Uterus (tissue), 4 donors: ENCODE data around the gene RIC8B. TPM values are rescaled to one million over a fixed set of nuclear protein-coding genes. Genes with fewer than 3 reads are reported as not detected.
A peak's percentile ranks its signal among the peaks of the same experiment; 100 is the strongest.

Experiments used
- DNase-seq, 2 donors: peaks; one replicate each; pipeline ENCODE4 v3.0.0-alpha.2; 2019 to 2020
- H3K27ac ChIP-seq, 2 donors: fragments of 200-600 bp; sonication (generic); 1 replicate in 1 of 2; 2 replicates in 1 of 2; pipeline ENCODE4 v1.5.1; 2016 to 2018
- H3K27me3 ChIP-seq, 2 donors: fragments of 200-600 bp; sonication (generic); one replicate each; pipeline ENCODE4 v1.5.1; 2018 to 2019; ENCODE audit warnings: control low read depth in 1 of 2
- H3K36me3 ChIP-seq, 2 donors: fragments of 200-600 bp; sonication (generic); one replicate each; pipeline ENCODE4 v1.5.1; 2019; ENCODE audit warnings: control low read depth in 1 of 2
- H3K4me1 ChIP-seq, 2 donors: fragments of 200-600 bp; sonication (generic); one replicate each; pipeline ENCODE4 v1.5.1; 2018 to 2019; ENCODE audit warnings: control low read depth in 1 of 2
- H3K4me3 ChIP-seq, 2 donors: fragments of 200-600 bp; sonication (generic); 1 replicate in 1 of 2; 2 replicates in 1 of 2; pipeline ENCODE4 v1.5.1; 2018 to 2019; ENCODE audit warnings: mild to moderate bottlenecking in 1 of 2
- H3K9me3 ChIP-seq, 2 donors: fragments of 200-600 bp; sonication (generic); one replicate each; pipeline ENCODE4 v1.5.1; 2019; ENCODE audit warnings: control low read depth in 1 of 2
- POLR2A ChIP-seq, 2 donors: fragments of 450-650 bp; IDR thresholded peaks; one replicate each; pipeline ENCODE4 v1.6.1; 2016; ENCODE audit warnings: antibody characterized with exemption in 2 of 2, mild to moderate bottlenecking in 1 of 2, moderate library complexity in 1 of 2
- intact Hi-C: fragments of 100-400 bp; cut with DNase I; formaldehyde crosslinking; loops from one replicate; pipeline ENCODE4 v1.15.1; 2023; ENCODE audit warnings: low total_unique reads
- total RNA-seq, 4 donors: library from RNA; depleted of rRNA in 3 of 4; stranded (reverse); fragments of >200 nt in 3 of 4; gene quantifications; one replicate each; pipeline versions ENCODE4 v1.1.0 to v1.2.4, GENCODE V29; 2014 to 2023
- TF ChIP-seq, protein P1 (sequence below), 4 experiments: fragments of 200-600 bp in 2 of 4; fragments of 450-650 bp in 2 of 4; sonication (generic) in 2 of 4; IDR thresholded peaks; one replicate each; pipeline ENCODE4 v1.5.1; 2016 to 2019; ENCODE audit warnings: antibody characterized with exemption in 4 of 4, mild to moderate bottlenecking in 2 of 4, moderate library complexity in 1 of 4
- donor health status: DM: yes; HTN: yes; CAD: no.

Gene RIC8B
- total RNA-seq, 4 donors from 2014 or later: 23.1 to 49.7 (median 34.0) TPM

DNA sequence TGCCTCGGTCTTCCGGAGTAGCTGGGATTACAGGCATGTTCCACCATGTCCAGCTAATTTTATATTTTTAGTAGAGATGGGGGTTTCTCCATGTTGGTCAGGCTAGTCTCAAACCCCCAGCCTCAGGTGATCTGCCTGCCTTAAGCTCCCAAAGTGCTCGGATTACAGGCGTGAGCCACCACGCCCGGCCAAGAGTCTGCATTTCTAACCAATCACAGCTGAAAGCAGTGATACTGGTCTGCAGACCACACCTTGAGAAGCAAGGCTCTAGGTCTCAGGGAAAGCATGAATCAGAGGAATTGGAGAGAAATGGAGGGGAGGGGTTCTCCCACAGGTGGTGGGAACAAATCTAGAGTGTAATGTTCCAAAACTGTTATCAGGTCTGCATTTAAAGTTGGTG, 126.1 kb downstream of the RIC8B start:
- intact Hi-C loops: no loop called here
- H3K4me1 ChIP-seq: no peaks in the 10 kb centered on the region
- no peak for DNase-seq
- H3K27ac ChIP-seq: no peak overlapping the region
- H3K36me3 ChIP-seq: no peaks in the 10 kb centered on the region
- TF ChIP-seq, protein P1, sequence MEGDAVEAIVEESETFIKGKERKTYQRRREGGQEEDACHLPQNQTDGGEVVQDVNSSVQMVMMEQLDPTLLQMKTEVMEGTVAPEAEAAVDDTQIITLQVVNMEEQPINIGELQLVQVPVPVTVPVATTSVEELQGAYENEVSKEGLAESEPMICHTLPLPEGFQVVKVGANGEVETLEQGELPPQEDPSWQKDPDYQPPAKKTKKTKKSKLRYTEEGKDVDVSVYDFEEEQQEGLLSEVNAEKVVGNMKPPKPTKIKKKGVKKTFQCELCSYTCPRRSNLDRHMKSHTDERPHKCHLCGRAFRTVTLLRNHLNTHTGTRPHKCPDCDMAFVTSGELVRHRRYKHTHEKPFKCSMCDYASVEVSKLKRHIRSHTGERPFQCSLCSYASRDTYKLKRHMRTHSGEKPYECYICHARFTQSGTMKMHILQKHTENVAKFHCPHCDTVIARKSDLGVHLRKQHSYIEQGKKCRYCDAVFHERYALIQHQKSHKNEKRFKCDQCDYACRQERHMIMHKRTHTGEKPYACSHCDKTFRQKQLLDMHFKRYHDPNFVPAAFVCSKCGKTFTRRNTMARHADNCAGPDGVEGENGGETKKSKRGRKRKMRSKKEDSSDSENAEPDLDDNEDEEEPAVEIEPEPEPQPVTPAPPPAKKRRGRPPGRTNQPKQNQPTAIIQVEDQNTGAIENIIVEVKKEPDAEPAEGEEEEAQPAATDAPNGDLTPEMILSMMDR (IDR thresholded peaks at IDR 0.05): no peak
- no peak for TF ChIP-seq POLR2A (IDR thresholded peaks at IDR 0.05)
- H3K9me3 ChIP-seq: no peaks in the 10 kb centered on the region
- no peaks in the 10 kb centered on the region for H3K27me3 ChIP-seq
- H3K4me3 ChIP-seq: no peak overlapping the region

DNA sequence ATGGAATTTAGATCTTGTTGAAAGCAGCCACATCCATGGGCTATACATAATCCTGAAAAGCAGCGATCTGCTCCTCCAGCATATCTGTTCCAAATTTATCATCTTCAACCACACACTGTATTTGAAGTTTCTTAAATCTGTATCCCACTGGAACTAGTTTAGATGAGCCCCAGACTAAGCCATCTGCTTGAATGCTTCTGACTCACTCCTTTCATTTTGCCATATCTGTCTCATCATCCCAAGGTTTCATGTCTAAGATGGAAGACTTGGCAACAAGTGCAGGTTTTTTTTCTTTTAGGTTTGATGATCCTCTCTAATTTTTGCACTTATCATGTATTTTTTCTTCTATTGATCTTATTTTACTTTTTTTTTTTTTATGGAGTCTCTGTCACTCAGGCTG, 126.8 kb downstream of the RIC8B start:
- H3K27me3 ChIP-seq: no peaks in the 10 kb centered on the region
- H3K36me3 ChIP-seq: no peaks in the 10 kb centered on the region
- intact Hi-C loops: no loop called here
- no peak overlapping the region for H3K4me3 ChIP-seq
- DNase-seq: no peak
- no peaks in the 10 kb centered on the region for H3K9me3 ChIP-seq
- no peaks in the 10 kb centered on the region for H3K4me1 ChIP-seq
- TF ChIP-seq POLR2A (IDR thresholded peaks at IDR 0.05): no peak
- TF ChIP-seq, protein P1 (IDR thresholded peaks at IDR 0.05): no peak
- H3K27ac ChIP-seq: no peak overlapping the region

DNA sequence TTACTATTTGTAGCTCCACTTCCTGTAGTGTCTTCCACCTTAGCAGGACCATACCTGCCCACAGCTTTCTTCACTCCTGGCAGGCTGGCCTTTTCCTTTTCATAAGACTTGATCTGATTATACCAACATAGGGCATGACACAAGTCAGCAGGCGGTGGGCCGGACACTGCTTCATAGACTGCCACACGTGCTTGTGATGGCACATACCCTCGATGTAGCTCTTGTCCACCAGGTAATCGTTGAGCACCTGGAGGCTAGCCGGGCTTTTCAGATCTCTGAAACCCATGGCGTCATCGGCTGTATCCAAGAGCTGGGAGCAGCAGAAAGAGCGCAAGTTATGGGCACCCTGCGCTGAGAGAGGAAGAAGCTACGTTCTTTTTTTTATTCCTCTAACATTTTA, 127.6 kb downstream of the RIC8B start:
- H3K27me3 ChIP-seq: no peaks in the 10 kb centered on the region
- DNase-seq: no peak
- intact Hi-C loops: no loop called here
- no peak overlapping the region for H3K27ac ChIP-seq
- no peaks in the 10 kb centered on the region for H3K36me3 ChIP-seq
- TF ChIP-seq, protein P1 (IDR thresholded peaks at IDR 0.05): no peak
- TF ChIP-seq POLR2A (IDR thresholded peaks at IDR 0.05): no peak
- H3K4me3 ChIP-seq: no peak overlapping the region
- H3K9me3 ChIP-seq: no peaks in the 10 kb centered on the region
- no peaks in the 10 kb centered on the region for H3K4me1 ChIP-seq

DNA sequence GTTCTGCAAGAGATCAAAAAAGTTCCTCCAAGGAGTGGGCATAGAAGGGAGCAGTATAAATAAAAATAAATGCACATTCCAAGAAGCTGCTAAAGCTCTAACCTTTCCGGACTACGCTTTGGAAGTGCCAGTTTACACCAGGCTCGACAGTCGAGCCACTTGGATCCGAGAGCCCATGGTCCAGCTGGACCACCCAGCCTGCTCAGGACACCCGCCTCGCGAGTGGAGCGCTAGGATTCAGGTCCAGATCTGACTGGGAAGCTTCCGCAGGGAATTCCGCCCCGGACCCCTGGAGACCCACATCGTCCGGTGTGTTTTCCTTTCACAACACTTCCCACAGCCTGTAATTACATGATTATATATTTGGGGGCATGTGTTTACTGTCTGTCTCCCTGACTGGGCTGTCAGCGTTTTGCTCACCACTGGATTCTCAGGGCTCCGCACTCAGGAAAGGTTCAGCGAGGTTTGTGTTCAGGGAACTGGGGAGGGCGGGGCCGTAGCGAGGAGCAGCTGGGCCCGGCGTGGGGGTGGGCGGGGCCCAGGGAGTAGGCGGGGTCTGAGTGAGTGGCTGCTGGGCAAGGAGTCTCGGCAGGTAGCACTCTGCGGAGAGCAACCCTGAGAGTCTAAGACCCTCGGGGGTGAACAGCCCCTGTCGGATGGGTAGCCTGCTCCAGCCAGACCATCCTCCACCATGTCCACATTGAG, 128.9 kb downstream of the RIC8B start:
- TF ChIP-seq, protein P1 (IDR thresholded peaks at IDR 0.05): no peak
- no peak for TF ChIP-seq POLR2A (IDR thresholded peaks at IDR 0.05)
- no peaks in the 10 kb centered on the region for H3K36me3 ChIP-seq
- intact Hi-C loops: no loop called here
- H3K27me3 ChIP-seq: no peaks in the 10 kb centered on the region
- DNase-seq: peak; percentile 62 to 72
- H3K4me3 ChIP-seq: peak overlapping the region; percentile 22 to 33
- H3K27ac ChIP-seq: no peak overlapping the region
- H3K4me1 ChIP-seq: no peaks in the 10 kb centered on the region
- H3K9me3 ChIP-seq: no peaks in the 10 kb centered on the region

DNA sequence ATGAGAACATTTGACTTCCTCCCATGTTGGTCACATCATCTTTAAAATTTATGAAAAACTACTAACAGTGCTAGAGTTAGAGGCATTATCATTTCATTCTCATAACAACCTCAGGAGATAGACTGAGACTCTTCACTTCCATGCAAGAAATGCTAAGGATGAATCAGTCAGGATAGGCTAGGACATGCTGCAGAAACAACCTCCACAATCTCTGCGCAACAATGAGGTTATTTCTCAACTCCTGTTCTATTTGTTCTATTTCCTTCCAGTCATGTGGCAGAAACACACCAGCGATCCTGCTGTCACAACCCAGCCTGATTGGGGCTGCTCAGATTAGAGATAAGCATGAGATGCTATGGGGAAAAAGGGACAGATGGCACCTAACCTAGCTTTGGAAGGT, 132.2 kb downstream of the RIC8B start:
- H3K4me3 ChIP-seq: no peak overlapping the region
- no peaks in the 10 kb centered on the region for H3K27me3 ChIP-seq
- no peak overlapping the region for H3K27ac ChIP-seq
- no peaks in the 10 kb centered on the region for H3K9me3 ChIP-seq
- H3K4me1 ChIP-seq: no peaks in the 10 kb centered on the region
- TF ChIP-seq, protein P1 (IDR thresholded peaks at IDR 0.05): no peak
- no peak for TF ChIP-seq POLR2A (IDR thresholded peaks at IDR 0.05)
- DNase-seq: no peak
- intact Hi-C loops: no loop called here
- no peaks in the 10 kb centered on the region for H3K36me3 ChIP-seq
